Fibroblast of skin of left biceps (primary cell): ENCODE results near the gene EDARADD.
A peak's percentile ranks its signal among the peaks of the same experiment; 100 is the strongest.

Experiments
- DNase-seq, 2 experiments: peaks; one replicate each; pipeline ENCODE4 v3.0.0-alpha.2; 2013; ENCODE audit warnings: low read depth in 2 of 2

EDARADD gene

DNA sequence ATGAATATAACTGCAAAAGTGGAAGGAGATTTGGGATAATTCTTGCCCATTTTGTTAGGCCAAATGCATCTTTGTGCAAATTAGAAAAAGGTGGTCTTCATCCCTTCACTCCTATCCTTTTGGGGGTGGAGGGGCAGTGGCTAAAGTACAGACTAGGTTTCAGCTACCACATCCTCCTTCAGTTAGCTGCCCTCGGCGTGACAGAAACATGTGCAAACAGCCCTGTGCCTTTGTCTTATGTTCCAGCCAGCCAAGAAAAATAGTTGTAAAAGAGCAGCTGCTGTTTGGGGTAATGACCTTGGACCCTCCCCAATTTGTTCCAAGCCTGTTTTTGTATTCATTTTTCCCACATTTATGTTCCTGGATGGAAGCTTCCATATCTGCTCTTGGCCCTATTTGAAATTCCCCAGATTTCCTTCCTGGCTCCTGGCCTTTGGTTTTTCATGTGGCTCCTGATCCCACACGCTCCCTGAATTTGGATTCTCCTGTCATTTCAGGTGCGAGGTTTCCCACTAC is 121.4 kb downstream of the EDARADD start:
- DNase-seq, result no peak

DNA sequence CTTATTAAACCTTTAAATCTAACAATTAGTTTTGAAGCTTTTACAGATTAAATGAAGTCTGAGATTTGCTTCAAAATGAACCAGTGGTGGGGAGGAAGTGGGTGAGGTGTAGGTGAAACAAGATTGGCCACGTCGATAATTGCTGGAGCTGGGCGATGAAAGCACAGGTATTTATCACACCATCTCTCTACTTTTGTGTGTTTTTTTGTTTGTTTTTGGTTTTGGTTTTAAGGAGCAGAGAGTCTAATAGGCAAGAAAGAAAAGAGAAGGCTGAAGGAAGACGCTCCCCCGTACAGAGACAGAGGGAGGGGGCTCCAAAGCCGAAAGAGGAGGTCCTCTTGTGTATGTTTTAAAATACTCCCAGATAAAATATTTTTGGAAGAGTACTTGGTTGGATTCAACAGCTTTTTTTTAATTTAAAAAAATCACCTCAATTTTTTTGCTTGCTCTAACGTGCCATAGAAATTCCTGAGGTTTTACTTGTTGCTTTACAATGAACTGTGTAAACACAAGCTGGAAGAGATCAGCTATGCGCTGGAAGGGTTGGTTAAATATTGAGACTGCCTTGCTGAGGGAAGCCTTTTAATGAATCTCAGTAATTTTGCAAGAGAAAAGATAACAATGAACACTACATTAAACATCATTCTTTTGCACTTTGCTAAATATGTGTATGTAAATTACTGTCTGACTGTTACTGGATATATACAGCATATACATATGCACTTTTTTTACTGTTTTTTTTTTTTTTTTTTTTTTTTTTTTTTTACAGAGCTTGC is 123.0 kb downstream of the EDARADD start:
- peak in 1 of 2 experiments; percentile 53 for DNase-seq

DNA sequence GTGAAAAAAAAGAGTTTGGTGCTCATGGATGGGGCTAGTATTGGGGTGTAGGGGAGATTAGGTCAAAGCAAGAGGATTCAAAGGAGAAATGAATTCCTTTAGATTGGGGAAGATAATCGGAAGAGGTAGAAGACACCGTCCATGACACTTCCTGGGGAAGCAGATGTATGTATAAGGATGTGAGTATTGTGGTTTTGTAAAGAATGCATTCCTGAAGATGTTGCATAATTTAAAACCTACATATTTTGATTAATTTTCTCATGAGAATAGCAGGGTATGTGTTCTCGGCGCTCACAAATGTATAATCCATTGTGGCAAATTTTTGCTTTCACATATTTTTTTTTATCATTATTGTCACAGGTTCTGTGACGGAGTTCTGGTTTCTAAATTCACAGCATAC is 124.2 kb downstream of the EDARADD start:
- no peak for DNase-seq

DNA sequence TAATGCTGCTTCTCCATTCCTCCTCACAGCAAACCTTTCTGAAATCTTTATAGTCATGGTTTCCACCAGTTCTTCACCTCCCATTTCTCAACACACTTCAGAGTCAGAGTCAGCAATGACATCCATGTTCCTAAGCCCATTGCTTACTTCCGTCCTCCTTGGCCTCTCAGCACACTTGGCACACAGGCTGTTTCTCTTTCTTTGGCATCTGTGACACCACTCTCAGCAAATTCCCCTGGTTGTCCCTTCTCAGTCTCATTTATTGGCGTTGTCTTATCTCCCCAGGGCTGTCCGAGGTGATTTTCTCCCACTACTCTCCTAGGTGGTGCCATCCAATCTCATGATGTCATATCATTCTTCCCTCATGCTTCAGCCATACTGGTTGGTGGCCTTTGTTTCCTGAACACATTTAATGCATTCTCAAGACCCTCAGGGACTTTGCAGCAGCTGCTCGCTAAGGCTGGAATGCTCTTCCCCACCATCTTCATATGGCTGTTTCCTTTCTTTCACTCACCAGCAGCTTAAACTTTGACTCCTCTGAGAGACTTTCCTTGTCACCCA is 126.4 kb downstream of the EDARADD start:
- no peak for DNase-seq

DNA sequence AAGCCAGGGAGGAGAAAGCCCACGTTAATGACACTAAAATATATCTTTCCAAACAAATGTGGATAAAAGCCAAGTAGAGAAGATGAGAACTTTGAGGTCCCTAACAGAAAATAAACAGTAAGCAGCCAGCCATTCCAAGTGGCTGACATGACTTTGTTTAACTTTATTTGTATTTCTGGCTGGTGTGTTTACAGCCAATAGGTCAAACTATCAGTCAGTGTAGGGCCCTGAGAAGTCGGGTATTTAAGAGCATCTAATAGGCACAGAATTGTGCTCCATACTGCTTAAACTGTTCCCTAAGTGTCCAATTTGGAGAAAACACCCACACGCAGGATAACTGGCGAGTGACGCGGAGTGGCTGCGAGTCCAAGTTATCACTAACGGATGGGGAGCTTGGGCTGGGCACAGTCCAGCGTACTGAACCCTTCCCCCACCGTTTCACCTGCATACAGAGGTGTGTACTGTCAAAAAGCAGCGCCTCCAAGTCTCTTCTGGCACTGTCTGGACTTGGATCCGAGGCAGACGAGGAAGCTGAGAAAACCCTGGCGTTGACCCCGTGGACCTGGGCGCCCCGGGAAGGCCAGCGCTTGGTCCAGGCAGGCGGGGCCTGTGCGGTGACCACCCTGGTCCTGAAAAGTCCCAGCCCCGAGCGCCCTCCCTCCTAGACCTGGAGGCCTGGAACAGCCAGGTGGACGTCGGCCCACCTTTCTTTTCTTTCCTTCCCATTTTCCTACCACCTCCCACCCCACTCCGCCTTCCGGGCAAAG is 129.0 kb downstream of the EDARADD start:
- no peak for DNase-seq

DNA sequence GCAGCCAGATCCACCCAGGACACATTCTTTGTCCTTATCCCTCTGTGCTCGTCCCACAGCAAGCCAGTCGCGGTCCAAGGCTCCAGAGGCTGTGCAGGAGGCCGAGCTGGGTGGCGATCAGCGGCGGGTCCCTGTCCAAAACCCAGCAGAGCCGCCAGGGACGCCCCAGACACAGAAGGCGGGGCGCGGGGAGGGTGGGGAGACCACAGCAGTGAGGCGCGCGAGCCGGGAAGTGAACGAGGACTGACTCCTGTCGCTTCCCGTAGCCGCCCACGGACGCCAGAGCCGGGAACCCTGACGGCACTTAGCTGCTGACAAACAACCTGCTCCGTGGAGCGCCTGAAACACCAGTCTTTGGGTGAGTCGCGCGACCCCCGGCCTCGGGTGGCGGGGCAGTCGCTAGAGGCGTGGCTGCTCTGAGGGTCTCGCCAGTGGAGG is 129.6 kb downstream of the EDARADD start, which contains the start of gene LGALS8:
LGALS8 (plus strand) TSS at position 279 of the 438 bp plus-strand sequence. CDS start 2,089 bp downstream, outside the sequence.
- DNase-seq, result peak; percentile 48 to 55

DNA sequence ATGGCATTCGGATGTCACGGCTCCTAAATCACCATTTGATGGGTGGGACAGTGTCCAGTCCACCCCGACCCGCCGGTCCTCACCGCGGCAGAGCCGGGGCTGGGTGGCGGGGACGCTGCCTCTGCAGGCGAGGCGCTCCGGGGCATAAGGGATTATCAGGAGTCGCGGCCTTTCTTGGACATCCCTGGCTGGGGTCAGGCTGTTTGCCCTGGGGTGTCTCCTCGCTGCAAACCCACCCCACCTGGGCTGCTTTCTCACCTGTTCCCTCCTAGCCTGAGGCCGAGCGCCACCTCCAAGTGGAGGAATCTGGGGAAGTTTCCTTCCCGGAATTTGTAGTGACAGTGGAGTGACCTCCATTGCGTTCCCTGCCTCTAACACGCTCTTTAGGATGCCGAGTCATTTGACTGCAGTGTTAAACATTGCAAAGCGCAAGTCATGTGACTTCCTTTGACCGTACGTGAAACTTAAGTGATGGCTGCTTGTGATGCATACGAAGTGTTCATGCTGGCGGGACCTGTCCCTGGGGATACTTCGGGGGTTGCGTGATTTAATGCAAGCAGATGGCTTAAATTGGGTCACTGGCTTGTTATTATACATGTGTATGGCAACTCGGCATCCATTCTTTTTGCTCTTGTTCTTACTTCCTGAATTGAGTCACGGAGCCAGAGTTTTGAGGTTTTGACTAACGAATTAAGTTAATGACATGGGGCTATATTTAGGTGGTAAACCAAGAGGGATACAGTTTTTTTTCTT is 130.2 kb downstream of the EDARADD start:
- DNase-seq, result peak; percentile 68 to 70

DNA sequence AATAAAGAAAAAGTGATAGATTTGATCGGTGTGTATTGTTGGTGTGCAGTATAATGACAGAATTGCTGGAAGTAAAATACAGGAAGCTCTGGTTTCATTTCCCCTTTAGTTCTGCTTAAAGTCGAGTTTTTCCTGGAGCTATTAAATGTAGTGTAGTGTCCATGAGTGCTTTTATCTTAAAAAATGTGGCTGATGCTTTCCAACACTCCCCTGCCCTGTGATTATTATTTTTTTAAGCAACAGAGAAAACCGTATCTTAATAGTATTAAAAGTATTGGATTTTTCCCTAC is 130.8 kb downstream of the EDARADD start:
- no peak for DNase-seq

DNA sequence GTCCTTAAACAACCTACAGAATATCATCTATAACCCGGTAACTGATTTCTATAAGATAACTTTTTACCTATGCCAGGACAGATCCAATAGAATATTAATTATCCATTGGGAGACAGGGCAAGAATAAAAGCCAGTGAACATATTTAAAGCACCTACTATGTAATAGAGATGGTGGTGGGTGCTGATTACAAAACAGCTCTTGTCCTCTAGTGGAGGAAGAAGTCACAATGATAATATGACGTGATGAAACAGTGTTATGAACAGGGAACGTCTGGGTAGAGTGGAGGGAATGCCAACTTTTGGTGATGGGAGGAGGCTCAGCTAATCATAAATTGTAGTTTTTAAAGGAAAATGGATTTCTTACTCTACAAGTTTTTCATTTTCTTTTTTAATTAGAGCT is 132.0 kb downstream of the EDARADD start:
- DNase-seq, result no peak

DNA sequence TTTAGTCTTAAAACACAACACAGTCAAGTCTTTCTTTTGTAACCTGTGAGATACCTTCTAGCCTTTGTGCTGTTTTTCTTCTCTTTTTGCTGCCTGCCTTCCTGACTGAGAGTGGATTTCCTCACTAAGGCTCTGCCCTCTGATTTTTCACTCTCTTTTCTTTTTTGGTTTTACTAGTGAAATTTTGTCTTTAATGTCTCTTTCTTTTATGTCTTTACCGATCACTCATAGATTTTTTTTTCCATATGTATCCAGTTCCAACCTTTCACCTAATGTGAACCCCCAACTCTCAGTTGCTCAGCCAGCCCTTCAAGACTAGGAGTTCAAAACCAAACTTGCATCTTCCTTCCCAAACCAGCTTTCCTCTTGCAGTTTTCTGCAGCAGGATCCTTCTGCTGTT is 136.2 kb downstream of the EDARADD start:
- DNase-seq, result no peak

DNA sequence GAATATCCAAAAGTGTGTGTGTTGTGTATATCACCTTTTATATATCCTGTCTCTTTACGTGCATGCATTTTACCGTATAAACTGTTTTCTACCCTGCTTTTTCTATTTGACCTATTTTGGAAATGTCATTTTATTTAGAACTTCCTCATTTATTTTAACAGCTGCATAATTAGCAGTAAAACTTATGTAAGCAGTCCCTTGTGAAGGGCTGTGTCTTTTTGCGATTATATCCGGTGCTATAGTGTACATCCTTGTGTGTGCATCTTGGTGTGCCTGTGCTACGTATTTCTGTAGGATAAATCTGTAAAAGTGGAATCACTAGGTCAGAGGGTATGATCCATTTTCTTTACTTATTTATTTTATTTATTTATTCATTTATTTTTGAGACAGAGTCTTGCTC is 136.9 kb downstream of the EDARADD start:
- no peak for DNase-seq

DNA sequence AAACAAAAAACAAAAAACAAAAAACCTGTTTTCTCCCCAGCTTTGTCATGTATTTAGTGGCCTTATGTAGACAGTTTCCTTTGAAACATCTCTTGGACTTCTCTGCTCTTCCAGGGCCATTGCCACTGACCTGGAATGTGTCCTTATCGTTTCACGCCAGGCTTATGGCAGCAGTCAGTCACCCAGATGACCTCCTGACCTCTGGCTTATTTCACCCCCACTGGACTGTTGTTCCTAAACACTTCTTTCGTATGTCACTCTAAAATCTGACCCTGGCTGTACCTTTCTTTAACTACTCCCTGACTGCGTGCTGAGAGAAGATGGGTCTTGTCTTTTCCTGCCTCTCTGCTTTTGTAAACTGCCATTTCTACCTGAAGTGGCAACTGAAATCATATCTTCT is 138.8 kb downstream of the EDARADD start:
- no peak for DNase-seq

DNA sequence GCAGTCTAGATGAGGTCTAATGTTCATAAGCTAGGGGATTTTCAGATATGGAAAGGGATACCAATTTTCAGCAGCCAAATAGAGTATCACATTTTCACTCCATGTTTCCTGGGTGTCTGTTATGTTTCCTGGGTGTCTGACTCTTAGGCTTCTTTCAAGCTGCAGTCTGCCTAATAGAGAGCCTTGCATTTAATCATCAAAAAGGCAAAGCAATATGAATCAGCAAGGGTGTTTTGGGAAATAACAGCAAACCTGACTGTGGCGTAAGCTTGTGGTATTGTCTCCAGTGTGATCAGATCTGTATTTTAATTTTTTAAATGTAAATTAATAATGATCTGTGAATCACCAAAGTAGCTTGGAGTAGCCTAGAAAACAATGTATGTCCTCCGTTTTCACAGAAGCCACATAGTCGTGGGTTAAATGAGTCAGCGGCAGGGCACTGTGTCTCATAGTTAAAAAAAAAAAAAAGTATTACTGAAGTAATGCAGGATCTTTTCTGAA is 140.1 kb downstream of the EDARADD start:
- no peak for DNase-seq
